A204.1 (cell line): ENCODE data around the gene ANKH.
"Not testable (repeated sequence)": the region's sequence is repeated elsewhere in the genome, so short reads cannot be mapped to it uniquely, and the experiment has no call there.

Experiments
- FAIRE-seq: peaks from 2 replicates; lab custom pipeline; 2012; peaks lifted over from hg19 to GRCh38; lab: Jason Lieb, UNC

ANKH gene

DNA sequence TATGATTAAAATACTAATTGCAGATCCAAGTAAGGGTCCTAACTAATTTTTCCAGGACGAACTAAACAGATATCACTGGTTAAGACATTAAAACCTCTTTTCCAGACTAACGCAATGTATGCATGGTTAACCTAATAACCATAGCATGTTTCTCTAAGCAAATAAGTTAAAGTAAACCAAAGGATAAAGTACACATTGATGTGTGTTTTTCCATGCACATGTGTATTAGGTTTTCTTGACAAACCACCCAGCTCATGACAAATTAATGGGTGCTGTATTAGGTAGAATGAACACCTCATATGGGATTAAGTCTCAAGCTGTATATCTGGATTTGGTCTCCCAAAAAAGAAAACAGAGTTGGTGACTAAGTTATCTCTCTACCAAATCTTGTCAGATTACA lies 45.6 kb downstream of the ANKH start:
- FAIRE-seq: no peak

DNA sequence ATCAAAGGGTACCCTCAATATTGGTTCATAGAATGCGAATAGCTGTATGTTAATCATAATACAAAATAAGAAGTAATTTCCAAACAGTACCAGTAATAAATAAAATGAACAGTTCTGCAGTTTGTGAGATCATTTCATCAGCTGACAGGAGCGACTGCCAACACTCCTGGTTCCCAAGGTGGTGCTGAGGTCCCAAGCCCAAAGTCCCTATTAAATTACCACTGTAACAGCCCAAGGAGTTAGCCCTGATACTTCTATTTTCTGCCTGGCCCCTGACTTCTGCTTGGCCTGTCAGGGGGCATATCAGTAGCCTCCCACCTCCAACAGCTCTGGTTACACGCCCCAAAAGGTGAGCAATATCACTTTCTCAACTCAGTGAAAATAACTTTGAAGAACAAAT lies 47.1 kb downstream of the ANKH start:
- no peak for FAIRE-seq

DNA sequence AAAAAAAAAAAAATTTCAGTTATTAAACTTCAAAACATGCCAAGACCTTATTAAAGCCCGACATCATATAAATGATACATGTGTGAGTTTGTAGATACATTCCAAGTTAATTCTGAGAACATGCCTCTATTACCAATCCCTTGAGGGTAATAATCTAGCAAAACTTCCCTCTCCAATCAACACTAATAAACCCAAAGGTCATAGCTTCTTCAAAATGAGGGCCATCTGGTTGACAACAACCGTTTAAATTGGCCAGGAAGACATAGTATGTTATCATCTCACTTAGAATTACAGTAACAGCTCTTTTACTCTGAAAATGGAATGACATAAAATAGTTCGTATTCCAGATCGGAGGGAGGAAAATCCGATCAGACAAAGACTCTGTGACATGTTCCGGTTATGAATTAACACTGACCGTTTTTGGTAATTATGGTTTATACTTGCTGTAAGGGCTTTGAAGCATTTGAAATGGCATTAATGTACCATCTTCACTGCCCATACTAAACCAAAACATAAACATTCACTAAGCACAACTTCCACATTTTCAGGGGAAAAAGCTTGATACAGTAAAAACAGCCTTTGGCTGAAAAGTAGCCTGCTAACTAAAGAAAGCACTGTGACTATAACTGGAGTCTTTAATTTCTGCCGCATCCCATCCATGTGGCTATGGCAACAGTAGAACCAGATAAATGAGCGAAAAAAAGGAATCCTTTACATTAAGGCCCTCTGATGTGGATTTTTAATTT lies 50.3 kb downstream of the ANKH start:
- FAIRE-seq: no peak

DNA sequence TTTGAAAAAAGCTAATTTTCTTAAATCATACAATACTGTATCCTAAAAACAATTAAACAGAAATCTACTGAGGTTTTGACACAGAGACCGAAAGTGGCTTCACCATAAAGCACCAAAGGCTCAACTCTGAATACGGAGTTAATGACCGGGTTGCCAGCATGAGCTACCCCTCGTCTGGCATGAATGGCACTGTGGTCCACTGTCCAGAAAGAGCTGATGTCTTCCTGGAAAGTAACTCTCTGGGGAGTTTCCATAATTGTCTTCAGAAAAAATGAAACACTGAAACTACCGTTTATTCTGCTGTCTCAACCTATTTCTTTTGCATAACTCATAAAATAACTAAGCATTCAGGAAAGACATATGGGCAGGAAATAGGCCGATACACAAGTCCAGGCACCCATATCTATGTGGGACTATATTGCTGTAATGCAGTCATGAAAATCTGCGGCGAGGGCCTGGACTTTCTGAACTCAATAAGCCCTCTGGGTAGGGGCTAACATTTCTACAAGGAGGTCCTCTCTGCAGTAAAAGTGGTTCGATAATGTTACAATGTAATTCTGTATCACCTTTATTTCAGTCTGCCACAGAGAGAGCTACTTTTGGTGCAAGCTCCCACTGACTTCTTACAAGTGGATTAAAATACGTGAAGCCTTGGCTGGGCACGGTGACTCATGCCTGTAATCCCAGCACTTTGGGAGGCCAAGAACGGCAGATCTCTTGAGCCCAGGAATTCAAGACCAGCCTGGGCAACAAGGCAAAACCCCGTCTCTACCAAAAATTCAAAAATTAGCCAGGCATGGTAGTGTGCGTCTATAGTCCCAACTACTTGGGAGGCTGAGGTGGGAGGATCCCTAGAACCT lies 52.4 kb downstream of the ANKH start:
- no peak for FAIRE-seq

DNA sequence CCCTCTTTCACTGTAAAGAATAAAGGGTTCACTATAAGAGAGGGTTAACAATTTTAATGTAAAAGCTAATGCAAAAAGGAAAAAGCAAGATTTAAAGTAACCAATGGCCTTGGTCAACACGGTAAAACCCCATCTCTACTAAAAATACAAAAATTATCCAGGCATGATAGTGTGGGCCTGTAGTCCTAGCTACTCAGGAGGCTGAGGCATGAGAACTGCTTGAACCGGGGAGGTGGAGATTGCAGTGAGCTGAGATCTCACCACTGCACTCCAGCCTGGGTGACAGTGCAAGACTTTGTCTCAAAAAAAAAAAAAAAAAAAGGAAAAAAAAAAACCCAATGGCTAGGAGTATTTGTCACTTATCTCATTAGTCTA lies 53.8 kb downstream of the ANKH start:
- FAIRE-seq: not testable (repeated sequence)

DNA sequence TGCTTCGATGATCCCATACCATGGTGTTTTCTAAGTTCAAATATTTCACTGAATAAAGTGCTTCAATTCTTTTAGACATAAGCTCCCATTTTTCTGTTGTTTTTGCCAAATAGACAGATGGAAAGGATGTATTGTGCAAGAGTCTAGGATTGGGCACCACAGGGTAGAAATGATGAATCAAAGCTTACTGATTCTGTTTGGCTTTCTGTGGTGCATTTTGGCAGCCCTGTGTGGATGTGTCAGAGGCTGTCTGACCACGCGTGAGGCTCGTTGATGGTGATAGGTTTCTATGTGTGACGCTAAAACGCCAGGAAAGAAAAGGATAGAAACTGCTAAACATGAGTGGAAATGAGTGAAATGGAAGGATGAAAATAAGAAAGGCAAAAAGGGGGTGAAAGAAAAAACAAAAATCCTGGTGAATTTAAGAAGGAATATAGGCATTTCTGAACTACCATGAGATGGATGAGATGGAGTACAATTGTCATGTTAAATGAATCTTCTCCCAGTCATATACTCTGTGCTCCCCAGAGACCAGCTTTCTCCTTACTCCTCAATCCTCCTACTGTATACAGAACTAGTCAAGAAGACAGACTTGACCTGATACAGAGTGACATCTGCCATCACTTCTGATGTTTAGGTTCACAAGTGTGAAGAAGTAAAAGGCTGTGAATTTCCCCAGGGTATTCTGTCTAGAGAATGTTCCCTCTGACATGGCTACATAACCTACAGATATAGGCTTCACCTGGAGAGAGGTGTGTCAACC lies 54.4 kb downstream of the ANKH start:
- no peak for FAIRE-seq

DNA sequence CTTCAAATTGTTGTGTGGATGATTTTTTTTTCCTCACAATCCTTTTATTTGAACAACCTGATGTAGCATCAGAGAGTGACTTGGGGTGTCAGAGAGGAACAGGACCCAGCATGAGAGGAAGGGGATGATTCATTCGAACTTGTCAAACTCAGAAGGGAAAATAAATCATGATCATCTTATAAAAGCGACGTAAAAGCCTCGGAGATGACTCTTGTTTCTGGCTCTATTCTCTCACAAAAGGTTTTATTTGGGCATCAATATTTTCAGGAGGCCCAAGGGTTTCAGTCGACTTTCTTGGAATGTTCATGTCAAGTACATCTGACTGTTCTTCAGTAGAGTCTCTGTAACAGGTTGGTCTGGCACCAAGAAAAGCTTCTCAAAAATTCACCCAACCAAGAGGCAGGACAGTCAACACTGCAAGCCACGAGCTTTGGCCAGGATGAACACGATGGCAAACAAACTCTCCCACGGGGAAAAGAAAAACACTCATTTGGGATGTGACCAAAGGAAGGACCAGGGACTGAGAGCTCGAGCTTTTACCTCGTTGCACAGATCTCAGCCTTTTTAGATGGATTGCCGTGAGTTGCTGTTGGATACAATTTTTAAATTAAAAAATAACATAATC lies 55.1 kb downstream of the ANKH start:
- no peak for FAIRE-seq

DNA sequence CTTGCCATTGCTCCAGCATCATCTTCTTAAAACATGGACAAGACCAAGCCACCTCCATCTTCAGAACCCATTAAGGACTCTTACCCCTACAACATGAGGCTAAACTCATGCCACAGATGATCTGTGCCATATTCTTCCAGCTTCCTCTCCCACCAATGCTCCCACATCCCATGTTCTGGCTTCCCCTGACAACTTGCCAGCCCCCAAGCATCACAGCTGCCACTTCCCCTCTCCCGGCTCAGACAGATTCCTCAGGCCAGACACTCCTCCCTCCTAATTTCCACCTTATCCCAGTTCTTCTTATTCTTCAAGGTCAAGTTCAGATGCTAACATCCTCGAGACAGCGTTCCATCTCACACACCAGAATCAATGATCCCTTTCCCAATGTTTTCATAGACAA lies 57.8 kb downstream of the ANKH start:
- FAIRE-seq: no peak

DNA sequence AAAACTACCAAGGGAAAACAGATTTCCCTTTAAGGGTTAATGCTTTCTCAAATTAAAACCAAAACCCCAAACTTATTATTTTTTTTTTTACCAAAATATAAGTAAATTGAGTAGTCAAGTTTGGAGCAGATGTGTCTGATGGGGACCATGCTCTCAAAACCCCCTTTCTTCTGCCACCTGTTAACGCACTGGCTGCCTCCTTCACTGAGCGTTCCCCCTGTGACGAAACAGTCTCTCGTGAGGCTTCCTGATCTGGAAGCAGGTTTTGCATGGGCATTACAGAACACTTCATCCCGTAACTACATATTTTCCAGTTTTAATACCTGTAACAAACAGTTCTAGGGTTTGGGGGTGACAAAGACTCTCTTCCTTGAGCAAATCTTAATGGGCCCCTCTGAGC lies 59.4 kb downstream of the ANKH start:
- FAIRE-seq: no peak

DNA sequence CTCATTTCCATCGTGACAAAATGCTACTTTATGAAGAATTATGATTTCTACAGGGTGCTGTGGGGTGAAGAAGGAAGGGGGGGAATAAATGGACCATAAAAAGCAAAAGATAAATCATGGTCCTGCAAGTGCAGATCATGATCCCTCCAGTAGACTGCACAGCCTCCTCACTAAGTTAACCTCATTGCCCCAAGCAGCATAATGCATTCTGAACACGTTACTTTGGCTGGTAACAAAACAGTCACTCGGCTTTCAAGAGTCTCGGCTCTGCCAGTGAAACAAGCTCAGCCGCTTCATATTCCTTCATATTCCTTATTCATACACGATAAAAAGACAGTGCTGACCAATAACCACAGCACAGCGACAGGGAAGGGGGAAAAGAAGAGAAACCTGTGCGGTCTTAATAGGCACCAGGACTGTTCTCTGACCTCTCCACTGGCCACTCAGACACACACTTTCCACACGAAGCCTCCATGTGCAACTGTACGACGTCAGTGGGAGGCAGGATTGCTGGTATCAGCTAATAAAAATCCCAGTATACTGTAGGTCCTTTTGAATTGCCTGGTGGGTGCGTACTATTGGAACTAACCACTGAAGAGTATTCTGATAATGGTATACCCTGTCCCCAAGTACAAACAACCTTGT lies 60.5 kb downstream of the ANKH start:
- no peak for FAIRE-seq

DNA sequence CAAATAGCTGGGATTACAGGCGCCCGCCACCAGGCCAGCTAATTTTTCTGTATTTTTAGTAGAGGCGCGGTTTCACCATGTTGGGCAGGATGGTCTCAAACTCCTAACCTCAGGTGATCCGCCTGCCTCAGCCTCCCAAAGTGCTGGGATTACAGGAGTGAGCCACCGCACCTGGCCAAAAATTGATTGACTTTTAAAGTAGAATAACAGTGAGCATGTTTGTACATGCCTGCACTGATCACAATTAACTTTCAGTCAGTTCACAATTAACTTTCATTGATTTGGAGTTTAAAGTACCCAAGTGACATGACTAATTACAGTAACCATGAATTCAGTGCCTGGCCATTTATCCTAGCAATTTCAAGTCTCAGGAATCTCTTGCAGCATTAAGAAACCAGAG lies 61.3 kb downstream of the ANKH start:
- FAIRE-seq: no peak

DNA sequence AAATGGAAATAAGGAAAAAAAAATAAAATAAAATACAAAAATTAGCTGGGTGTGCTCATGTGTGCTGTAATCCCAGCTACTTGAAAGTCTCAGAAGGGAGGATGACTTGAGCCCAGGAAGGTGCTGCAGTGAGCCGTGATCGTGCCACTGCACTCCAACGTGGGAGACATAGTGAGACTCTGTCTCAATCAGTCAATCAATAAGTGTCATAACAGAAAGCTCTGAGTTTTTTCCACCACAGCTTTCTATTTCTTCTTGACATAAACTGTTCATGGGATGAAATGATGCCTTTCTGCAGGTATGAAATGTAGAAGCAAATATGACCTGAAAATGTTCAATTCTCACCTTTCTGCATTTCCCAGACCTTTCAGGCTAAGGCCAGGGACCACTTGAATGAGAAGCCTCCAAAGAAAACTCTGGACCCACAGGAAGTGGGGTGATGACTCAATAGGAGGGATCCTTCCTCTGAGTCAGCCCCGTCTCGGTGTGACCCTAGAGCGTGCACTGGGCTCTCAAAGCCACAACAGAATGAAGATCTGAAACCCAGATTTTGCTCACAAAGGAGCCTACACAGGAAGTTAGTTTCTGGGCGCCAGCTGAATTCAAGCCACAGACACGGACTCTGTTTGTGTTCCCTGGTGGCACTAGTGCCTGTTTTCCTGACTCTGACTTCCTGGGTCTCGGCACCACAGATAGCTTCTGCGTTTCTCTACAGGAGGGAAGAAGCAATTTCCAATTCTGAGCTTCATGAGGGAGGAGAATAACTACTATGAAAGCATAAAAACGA lies 62.0 kb downstream of the ANKH start:
- no peak for FAIRE-seq

DNA sequence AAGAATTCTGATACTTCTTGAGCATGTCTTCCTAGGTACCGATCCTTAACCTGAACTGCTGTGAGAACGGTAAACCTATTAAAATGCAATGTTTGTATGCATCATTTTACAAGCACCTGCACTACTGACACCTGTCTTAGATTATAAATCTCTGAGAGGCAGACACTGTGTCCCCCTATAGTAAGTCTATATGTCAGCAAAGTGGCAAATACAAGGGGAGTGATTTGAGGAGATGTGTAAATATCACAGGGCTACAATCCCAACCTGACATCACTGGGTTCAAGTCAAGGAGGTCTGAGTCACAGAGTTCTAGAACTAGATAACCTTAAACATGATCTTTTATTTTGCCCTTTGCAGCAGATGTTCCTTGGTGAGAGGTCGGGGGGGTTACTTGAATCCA lies 64.1 kb downstream of the ANKH start:
- FAIRE-seq: no peak

DNA sequence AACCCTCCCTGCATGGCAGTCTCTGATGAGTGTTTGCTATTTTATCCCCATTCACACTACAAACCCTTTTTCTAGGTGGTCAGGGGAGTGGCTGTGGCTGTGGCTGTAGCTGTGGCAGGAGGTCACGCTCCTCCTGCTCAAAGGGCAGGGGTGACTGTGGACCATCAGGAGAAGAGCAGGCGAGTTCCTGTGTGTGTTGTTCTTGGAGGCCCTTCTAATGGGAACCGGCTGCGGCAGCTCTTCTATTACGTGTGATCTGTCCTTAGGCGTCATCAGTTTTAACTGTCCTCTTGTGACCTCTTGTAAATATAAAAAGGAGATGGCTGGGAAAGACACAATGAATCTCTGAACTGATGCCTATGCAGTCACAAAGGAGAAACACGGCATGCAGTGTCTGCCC lies 65.1 kb downstream of the ANKH start:
- no peak for FAIRE-seq

DNA sequence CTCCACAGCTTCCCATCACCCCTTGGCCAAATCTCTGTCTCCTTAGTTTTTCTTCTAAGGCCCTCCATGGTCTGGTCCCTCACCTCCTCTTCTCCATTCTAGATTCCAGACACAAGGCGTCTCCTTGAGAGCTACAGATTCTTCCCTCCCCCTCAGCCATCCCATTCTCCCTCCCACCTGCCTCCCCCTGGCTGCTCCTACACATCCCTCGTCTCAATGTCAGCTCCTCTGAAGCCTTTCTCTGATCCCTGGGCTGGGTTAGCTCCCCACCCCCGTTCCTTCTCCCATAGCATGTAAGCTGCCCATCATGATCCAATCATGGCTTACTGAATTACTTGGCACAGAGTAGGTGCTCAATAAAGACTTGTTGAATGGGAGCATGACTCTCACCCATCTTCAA lies 69.0 kb downstream of the ANKH start:
- FAIRE-seq: no peak

DNA sequence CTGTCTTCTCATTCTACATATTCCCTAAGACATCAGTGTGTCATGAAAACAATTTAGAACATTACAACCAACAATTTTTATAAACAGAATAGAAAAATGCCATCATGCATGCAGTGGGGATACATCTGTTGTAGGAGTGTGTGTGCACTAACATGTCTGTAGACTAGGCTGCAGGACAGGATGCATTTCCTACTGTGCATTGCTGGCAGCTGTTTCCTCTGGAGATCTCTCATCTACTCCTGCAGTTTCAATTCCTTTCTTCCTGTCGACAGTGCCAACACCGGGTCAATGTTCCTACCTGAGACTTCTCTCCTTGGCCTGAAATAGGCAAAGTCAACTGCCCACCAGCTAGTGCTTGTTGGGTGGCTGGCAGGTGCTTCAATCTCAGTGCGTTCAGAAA lies 69.8 kb downstream of the ANKH start:
- FAIRE-seq: no peak

DNA sequence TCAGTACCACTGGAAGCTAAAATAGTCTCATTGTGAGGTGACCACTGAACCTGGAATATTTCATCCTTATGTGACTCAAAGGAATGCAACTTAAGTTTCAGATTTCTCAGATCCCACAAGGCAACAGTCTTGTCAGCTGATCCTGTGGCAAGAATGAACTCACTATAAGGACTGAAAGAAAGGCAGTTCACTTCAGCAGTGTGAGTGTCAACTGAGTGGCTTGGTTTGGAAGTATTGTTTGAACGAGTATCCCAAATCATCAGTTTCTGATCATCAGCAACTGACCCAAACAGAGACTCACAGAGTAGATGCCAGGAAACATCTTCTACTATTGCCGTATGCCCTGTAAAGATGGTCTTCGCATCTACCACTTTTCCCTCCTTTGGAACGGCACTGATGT lies 74.2 kb downstream of the ANKH start:
- FAIRE-seq: not testable (repeated sequence)

DNA sequence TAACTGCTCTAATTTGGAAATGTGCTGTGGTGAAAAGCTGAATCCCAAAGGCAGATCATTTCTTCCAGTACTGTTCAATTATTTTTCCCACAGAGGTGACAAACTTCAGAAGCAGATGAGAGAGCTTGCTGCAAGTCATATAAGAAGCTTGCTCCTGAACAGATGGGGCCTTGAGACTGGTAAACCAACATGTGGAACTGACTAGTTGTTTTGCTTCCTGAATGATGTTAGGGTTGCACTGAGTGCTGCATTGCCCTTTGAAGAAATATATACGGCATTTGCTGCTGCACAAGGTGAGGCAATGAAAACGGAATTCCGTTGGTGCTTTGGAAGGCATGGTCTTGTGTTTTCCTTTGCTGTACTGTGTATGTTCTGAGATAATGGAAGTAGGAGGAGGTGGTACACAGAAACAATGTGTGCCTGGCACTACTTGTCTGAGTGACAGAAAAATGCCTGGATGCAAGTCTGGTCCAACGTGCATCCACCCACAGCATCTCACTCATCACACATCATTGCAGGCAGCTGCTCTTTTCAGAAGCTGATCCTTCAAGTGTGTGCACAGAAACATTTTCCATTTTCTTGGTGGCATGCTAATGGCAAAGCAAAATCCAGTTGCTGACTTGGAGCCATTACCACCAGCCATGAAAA lies 76.9 kb downstream of the ANKH start:
- FAIRE-seq: no peak

DNA sequence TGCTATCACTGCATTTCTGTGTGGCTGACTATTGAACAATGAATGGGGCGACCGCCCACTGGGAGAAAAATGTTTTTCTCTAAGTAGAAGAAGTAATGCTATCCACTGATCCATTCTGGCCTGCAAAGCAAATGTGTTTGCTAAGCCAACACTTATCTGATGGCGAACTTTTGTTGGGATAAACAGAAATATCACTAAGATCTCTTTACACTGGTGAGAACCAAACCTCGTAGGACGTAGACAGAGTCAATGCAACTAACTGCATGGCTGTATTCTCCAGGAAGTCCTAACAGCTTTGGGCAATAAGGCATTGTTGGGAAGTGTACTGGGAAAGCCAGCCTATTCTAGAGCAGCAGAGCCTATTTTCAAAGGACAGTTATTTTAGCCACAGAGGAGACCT lies 77.7 kb downstream of the ANKH start:
- no peak for FAIRE-seq

DNA sequence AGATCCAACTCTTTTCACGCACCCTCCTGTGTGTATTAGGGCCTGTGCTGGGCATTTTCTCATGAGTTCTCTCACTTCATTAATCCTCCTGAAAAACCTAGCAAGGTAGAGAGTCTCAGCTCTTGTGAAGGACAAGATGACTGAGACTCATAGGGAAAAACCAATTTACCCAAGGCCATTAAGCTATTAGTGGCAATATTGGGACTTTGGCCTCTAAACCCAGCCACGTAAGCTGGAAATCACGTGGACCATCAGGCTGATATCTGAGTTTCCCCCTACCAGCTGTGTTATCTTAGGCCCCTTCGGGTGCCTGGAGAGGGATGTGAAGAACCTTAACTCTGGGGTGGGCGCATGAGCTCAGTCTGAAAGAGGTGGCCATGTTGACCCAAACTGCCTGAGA lies 80.7 kb downstream of the ANKH start:
- FAIRE-seq: no peak

DNA sequence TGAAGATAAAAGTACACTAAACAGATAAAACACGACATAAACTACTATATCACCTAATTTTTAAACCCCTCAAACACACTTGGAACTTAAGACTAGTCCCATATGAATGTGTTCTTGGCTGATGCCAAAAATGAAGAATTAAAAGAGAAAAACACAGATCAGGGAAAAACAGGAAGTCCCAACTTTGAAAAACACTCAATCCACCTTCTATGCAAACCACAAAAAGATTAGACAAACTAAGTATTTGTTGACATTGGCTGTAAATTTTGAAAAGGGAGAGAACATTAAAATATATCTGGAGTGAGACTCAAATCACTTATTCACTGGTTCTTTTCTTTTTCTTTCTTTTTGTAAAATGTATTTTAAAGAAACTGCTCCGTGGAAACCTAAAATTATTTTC lies 81.4 kb downstream of the ANKH start:
- no peak for FAIRE-seq
